Thyroid gland (tissue), 4 donors: ENCODE measurements around the gene LDHA.

Experiments
- CTCF ChIP-seq, 6 experiments: fragments of 200-600 bp in 3 of 6; fragments of 450-650 bp in 3 of 6; sonication (generic) in 3 of 6; IDR thresholded peaks; one replicate each; pipeline ENCODE4 v1.5.1; 2016 to 2019; ENCODE audit warnings: antibody characterized with exemption in 6 of 6, mild to moderate bottlenecking in 2 of 6, inconsistent platforms in 1 of 6, moderate library complexity in 1 of 6
- POLR2A ChIP-seq, 2 donors: fragments of 450-650 bp; IDR thresholded peaks; one replicate each; pipeline ENCODE4 v1.6.1; 2017; ENCODE audit warnings: antibody characterized with exemption in 2 of 2, mild to moderate bottlenecking in 2 of 2, moderate library complexity in 1 of 2

- TF ChIP-seq POLR2A (IDR thresholded peaks at IDR 0.05): no peak
- no peak for TF ChIP-seq CTCF (IDR thresholded peaks at IDR 0.05)
Measured at GRCh38 chr11:18457450-18457849, 63.1 kb downstream of the LDHA start.
